Memory B cell (primary cell): ENCODE measurements around the gene DOCK4.

Experiments
- ATAC-seq: fragments of 150-1000 bp; cut with Tn5 transposase; 2 replicates; pipeline ENCODE4 v1.10.0; 2021; ENCODE audit warnings: low read depth, mild to moderate bottlenecking, moderate library complexity
- DNase-seq, 2 donors: peaks; one replicate each; pipeline ENCODE4 v3.0.0; 2022; ENCODE audit warnings: low spot score in 2 of 2
- H3K27ac Mint-ChIP-seq: one replicate; pipeline ENCODE4 v1.8.0; 2022; ENCODE audit warnings: mild to moderate bottlenecking, moderate library complexity, mixed read lengths
- H3K27me3 Mint-ChIP-seq: one replicate; pipeline ENCODE4 v1.8.0; 2022; ENCODE audit warnings: mixed read lengths
- H3K36me3 Mint-ChIP-seq: one replicate; pipeline ENCODE4 v1.8.0; 2022; ENCODE audit warnings: mild to moderate bottlenecking, mixed read lengths
- H3K4me1 Mint-ChIP-seq: one replicate; pipeline ENCODE4 v1.8.0; 2022; ENCODE audit warnings: mixed read lengths
- H3K4me3 Mint-ChIP-seq: one replicate; pipeline ENCODE4 v1.8.0; 2022; ENCODE audit warnings: mild to moderate bottlenecking, moderate library complexity, mixed read lengths
- H3K9me3 Mint-ChIP-seq: one replicate; pipeline ENCODE4 v1.8.0; 2022; ENCODE audit warnings: mixed read lengths

Gene DOCK4

GRCh38 chr7:112097524-112097923 lies 108.7 kb downstream of the DOCK4 start:
- no peaks in the 10 kb centered on the region for H3K9me3 Mint-ChIP-seq
- H3K4me3 Mint-ChIP-seq, result no peak overlapping the region
- no peak overlapping the region for H3K27ac Mint-ChIP-seq
- DNase-seq, result no peak
- no peaks in the 10 kb centered on the region for H3K36me3 Mint-ChIP-seq
- no peak for ATAC-seq
- H3K4me1 Mint-ChIP-seq, result no peaks in the 10 kb centered on the region
- no peaks in the 10 kb centered on the region for H3K27me3 Mint-ChIP-seq

DNA sequence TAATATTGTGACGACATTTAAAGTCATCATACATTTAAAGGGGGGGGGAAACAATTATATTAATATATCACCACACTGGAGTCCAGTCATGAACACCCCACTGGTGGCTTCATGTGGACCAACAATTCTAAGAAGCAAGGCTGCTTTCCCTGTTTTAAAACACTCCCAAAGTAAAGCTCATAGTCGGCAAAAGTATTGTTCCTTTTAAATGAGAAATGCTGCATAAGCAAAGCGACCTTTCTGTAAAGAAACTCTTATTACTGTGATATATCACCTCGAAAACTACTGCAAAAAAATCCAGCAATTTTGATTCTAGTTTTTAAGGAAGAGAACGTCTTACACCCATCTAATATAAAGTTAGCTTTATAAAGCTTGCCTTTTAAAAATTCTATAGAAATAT lies 112.8 kb downstream of the DOCK4 start:
- Mint-ChIP-seq H3K9me3 (no peaks in the 10 kb centered on the region), H3K4me1 (no peaks in the 10 kb centered on the region), H3K27me3 (no peaks in the 10 kb centered on the region), H3K4me3 (no peak overlapping the region), H3K27ac (no peak overlapping the region), H3K36me3 (no peaks in the 10 kb centered on the region)
- ATAC-seq, result no peak
- no peak for DNase-seq

DNA sequence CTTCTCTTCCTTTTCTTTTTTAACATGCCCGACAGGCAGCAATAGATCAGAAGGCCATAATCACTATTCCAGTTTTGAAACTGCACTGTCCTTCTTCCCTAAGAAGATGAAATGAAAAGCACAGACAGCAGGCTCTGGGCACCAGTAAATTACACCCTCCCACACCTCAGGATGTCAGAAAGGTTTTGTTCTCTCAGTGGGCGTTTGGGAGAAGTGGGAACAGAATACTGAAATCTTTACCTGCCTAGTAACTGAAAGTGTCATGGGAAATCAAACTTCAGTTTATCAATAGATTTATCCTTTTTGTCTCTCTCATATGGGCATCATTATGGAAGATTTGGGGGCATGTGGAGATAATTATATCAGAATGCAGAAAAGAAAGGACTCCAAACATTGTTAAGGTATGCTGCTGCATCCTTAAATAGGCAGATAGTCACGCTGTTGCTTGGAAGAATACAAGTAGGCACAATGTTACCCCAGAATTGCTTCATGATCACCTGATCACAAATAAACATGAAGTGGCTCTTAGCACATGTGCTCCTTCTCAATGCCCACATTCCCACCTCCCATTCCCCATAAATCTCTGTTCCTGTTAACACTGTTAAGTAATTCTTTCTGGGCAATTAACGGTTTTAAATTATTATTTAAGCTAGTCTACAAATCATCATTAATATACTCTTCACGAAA lies 113.3 kb downstream of the DOCK4 start:
- no peak overlapping the region for H3K27ac Mint-ChIP-seq
- H3K4me3 Mint-ChIP-seq, result no peak overlapping the region
- no peak for DNase-seq
- no peaks in the 10 kb centered on the region for H3K27me3 Mint-ChIP-seq
- no peak for ATAC-seq
- H3K36me3 Mint-ChIP-seq, result no peaks in the 10 kb centered on the region
- no peaks in the 10 kb centered on the region for H3K9me3 Mint-ChIP-seq
- H3K4me1 Mint-ChIP-seq, result no peaks in the 10 kb centered on the region

DNA sequence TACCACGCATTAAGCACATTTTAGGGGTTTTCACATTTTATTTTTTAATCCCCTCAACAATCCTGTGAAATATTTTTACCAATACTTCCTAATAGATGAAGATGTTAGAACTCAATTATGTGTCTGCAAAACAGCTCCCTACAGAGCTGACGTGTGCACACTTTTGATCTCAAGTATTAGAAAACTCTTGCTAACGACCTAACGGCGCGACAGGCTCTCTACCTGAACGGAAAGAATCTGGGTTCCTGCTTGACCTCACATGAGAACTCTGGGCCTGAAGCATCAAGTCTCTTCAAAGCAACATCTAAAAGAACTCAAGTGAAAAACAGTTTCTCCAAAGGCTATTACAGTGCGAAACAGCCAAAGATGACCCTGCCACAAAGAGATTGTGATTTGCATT lies 113.9 kb downstream of the DOCK4 start:
- no peak overlapping the region for H3K27ac Mint-ChIP-seq
- no peak for ATAC-seq
- H3K9me3 Mint-ChIP-seq, result no peaks in the 10 kb centered on the region
- H3K4me3 Mint-ChIP-seq, result no peak overlapping the region
- H3K36me3 Mint-ChIP-seq, result no peaks in the 10 kb centered on the region
- H3K27me3 Mint-ChIP-seq, result no peaks in the 10 kb centered on the region
- DNase-seq, result no peak
- no peaks in the 10 kb centered on the region for H3K4me1 Mint-ChIP-seq

- no peak for ATAC-seq
- Mint-ChIP-seq H3K36me3 (no peaks in the 10 kb centered on the region), H3K27me3 (no peaks in the 10 kb centered on the region), H3K4me3 (no peak overlapping the region), H3K27ac (no peak overlapping the region), H3K9me3 (no peaks in the 10 kb centered on the region), H3K4me1 (no peaks in the 10 kb centered on the region)
- no peak for DNase-seq
Observed at GRCh38 chr7:112091768-112092167, 114.4 kb downstream of the DOCK4 start.

DNA sequence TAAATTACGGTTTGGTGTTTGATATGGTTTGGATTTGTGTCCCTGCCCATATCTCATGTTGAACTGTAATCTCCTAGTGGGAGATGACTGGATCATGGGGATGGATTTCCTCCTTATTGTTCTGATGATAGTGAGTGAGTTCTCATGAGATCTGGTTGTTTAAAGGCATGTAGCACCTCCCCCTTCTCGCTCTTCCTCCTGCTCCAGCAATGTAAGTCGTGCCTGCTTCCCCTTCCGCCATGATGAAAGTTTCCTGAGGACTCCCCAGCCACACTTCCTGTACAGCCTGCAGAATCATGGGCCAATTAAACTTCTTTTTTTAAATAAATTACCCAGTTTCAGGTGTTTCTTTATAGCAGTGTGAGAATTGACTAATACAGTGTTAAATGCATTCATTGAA lies 116.6 kb downstream of the DOCK4 start:
- no peaks in the 10 kb centered on the region for H3K4me1 Mint-ChIP-seq
- no peaks in the 10 kb centered on the region for H3K36me3 Mint-ChIP-seq
- DNase-seq, result no peak
- no peak overlapping the region for H3K4me3 Mint-ChIP-seq
- no peaks in the 10 kb centered on the region for H3K9me3 Mint-ChIP-seq
- H3K27me3 Mint-ChIP-seq, result no peaks in the 10 kb centered on the region
- ATAC-seq, result no peak
- no peak overlapping the region for H3K27ac Mint-ChIP-seq

DNA sequence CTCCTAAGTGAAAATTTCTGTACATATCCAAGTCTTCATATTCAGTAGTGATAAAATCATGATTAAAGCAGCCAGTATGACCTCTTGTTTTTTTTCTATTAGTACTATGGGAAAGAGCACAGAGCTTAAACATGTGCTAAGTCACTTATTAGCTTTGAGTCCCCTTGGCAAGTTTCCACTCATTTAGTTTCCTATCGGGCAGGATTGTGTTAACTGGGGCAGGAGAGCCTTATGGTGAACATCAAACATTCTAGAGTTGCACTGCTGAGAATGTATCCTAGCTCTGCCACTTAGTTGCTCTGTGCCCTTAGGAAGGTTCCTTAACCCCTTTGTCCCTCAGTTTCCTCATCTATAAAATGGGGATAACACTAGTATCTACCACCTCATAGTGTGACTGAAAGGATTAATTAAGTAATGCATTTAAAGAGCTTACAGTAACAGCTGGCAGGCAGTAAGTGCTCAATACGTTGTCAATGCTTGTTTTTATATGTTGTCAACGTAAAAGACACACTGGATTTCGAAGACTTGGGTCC lies 117.6 kb downstream of the DOCK4 start:
- Mint-ChIP-seq H3K27me3 (no peaks in the 10 kb centered on the region), H3K27ac (no peak overlapping the region), H3K36me3 (no peaks in the 10 kb centered on the region), H3K9me3 (no peaks in the 10 kb centered on the region), H3K4me1 (peaks cover 4% of the 10 kb centered on the region), H3K4me3 (no peak overlapping the region)
- DNase-seq (no peak), ATAC-seq (no peak)

- no peak overlapping the region for H3K4me3 Mint-ChIP-seq
- H3K27me3 Mint-ChIP-seq, result no peaks in the 10 kb centered on the region
- H3K27ac Mint-ChIP-seq, result no peak overlapping the region
- DNase-seq (no peak), ATAC-seq (no peak)
- H3K36me3 Mint-ChIP-seq, result no peaks in the 10 kb centered on the region
- no peaks in the 10 kb centered on the region for H3K9me3 Mint-ChIP-seq
- peaks cover 7% of the 10 kb centered on the region for H3K4me1 Mint-ChIP-seq
Observed at GRCh38 chr7:112086496-112087254, 119.5 kb downstream of the DOCK4 start.

- H3K4me3 Mint-ChIP-seq, result no peak overlapping the region
- H3K36me3 Mint-ChIP-seq, result no peaks in the 10 kb centered on the region
- DNase-seq, result no peak
- ATAC-seq, result peak; percentile 20
- H3K4me1 Mint-ChIP-seq, result peaks cover 14% of the 10 kb centered on the region
- no peak overlapping the region for H3K27ac Mint-ChIP-seq
- no peaks in the 10 kb centered on the region for H3K27me3 Mint-ChIP-seq
- no peaks in the 10 kb centered on the region for H3K9me3 Mint-ChIP-seq
Observed at GRCh38 chr7:112084520-112084971, 121.7 kb downstream of the DOCK4 start.

DNA sequence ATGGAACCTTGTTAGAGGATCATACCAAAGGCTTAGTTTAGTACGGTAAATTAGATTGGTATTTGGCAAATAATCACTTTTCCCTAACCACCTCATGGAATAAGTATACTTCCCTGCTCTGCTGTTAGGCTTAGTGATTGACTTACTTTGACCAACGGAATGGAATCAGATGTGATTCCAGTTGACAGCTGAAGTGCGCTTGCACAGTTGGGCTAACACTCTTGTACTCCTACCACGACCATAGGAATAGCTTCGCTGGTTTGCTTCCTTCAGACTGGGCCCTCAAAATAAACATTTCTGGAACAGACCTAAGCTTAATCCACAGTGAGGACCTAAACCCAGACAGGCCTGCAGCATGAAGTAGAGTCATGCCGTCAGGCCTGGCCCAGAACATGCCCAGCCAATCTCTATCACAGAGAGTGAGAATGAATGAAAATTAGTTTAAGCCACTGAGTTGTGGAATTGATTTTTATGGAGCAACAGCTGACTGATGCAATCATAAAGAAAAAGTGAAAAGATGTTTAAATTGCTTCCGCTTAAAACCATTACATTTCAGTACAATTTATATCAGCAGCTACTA lies 122.3 kb downstream of the DOCK4 start:
- Mint-ChIP-seq H3K36me3 (no peaks in the 10 kb centered on the region), H3K9me3 (no peaks in the 10 kb centered on the region), H3K4me3 (no peak overlapping the region), H3K27ac (no peak overlapping the region), H3K4me1 (peaks cover 14% of the 10 kb centered on the region), H3K27me3 (no peaks in the 10 kb centered on the region)
- ATAC-seq (no peak), DNase-seq (no peak)

DNA sequence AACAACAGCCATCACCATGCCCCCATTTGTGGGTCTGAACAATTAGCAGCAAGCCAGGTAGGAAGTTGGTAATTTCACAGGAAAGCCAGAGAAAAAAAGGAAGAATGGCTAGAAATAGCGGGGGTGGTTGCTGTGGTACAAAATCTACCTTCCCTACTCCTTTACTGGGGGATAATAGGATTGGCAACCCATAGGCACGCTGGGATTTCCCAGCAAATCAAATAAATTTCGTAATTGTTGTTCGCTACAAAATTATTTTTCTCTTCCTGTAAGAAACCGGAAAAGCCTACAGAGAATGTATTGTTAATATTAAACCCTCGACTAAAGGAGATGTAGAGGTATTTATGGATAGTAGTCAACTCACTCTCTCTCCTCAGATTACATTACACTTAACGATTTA lies 123.9 kb downstream of the DOCK4 start:
- no peak overlapping the region for H3K27ac Mint-ChIP-seq
- no peak for ATAC-seq
- peaks cover 14% of the 10 kb centered on the region for H3K4me1 Mint-ChIP-seq
- DNase-seq, result no peak
- H3K36me3 Mint-ChIP-seq, result no peaks in the 10 kb centered on the region
- no peaks in the 10 kb centered on the region for H3K27me3 Mint-ChIP-seq
- H3K4me3 Mint-ChIP-seq, result no peak overlapping the region
- no peaks in the 10 kb centered on the region for H3K9me3 Mint-ChIP-seq

- no peak overlapping the region for H3K27ac Mint-ChIP-seq
- DNase-seq (no peak), ATAC-seq (no peak)
- peaks cover 14% of the 10 kb centered on the region for H3K4me1 Mint-ChIP-seq
- H3K36me3 Mint-ChIP-seq, result no peaks in the 10 kb centered on the region
- H3K4me3 Mint-ChIP-seq, result no peak overlapping the region
- no peaks in the 10 kb centered on the region for H3K9me3 Mint-ChIP-seq
- H3K27me3 Mint-ChIP-seq, result no peaks in the 10 kb centered on the region
Observed at GRCh38 chr7:112081778-112082177, 124.4 kb downstream of the DOCK4 start.

DNA sequence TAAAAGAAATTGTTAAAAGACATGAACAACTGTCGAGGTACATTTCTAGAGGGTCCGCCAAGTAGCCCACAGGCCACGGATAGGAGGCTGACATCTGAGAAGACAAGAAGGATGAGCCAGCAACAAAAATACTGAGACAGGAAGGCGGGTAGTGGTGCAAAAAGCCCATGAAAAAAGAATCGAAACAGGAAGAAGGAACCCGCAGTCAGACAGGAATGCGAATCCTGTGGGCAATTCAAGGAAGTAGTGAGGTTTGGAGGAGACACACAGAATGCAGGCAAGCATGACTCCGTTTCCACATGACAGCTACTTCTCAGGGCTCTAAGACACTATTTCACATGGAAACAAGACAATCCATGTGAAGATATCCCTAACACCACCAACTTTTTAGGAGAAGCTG lies 125.2 kb downstream of the DOCK4 start:
- peak overlapping the region; percentile 27 for H3K4me3 Mint-ChIP-seq

DNA sequence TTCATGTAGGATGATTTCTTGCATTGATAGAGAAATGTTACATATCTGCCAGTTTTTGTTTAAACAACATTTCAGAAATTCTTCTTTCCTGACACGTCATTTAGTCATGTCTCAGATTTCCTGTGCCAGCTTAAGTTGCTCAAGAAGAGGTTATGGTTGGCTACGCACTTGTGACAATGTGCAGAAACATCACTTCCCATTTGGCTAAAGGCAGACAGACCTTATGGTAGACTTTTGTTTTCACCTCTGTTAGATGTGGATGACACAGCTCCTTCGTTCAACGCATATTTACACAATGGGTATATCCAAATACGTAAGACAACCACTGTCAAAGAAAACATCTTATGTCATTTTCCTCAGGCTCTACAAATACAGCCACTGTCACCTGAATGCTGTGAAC lies 125.8 kb downstream of the DOCK4 start:
- no peaks in the 10 kb centered on the region for H3K9me3 Mint-ChIP-seq
- peak overlapping the region; percentile 8 for H3K27ac Mint-ChIP-seq
- H3K27me3 Mint-ChIP-seq, result no peaks in the 10 kb centered on the region
- peak overlapping the region; percentile 27 for H3K4me3 Mint-ChIP-seq
- DNase-seq (peak in 1 of 2 donors; percentile 38), ATAC-seq (peak; percentile 88)
- no peaks in the 10 kb centered on the region for H3K36me3 Mint-ChIP-seq
- peaks cover 14% of the 10 kb centered on the region for H3K4me1 Mint-ChIP-seq

More for the DNA sequence above, 125.2 kb downstream of the DOCK4 start:
- peak; percentile 47 for ATAC-seq
- Mint-ChIP-seq H3K36me3 (no peaks in the 10 kb centered on the region), H3K4me1 (peaks cover 14% of the 10 kb centered on the region), H3K27ac (peak overlapping the region; percentile 8), H3K27me3 (no peaks in the 10 kb centered on the region), H3K9me3 (no peaks in the 10 kb centered on the region)
- peak; percentile 7 to 14 for DNase-seq
